Measurements from ENCODE around the gene IFNA10.
"Not testable (repeated sequence)": the region's sequence is repeated elsewhere in the genome, so short reads cannot be mapped to it uniquely, and the experiment has no call there.

The IFNA10 gene

DNA sequence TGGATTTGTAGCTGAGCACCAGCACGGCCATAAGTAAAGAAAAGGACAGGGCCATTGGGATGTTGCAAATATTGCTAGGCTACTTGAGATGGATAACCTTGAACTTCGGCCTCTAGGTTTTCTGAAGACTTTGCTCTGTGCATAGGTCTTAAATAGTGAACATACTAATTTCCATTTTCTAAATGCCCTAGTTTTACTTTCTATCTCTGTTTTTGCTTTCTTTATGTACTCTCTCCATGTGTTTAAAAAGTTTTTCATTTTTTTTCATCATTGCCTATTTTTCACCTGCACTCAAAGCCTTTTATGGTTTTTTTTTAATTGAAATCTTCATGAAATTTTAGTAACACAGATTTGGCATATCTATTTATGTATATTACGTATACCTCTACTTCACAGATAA, at the start of gene IFNA10:
IFNA10 (minus strand) TSS at position 101 of the 400 bp plus-strand sequence; CDS start at position 55, 46 bp downstream.
- DNase-seq (ENCODE audit: low read depth in 3 of 3) = not testable (repeated sequence)

DNA sequence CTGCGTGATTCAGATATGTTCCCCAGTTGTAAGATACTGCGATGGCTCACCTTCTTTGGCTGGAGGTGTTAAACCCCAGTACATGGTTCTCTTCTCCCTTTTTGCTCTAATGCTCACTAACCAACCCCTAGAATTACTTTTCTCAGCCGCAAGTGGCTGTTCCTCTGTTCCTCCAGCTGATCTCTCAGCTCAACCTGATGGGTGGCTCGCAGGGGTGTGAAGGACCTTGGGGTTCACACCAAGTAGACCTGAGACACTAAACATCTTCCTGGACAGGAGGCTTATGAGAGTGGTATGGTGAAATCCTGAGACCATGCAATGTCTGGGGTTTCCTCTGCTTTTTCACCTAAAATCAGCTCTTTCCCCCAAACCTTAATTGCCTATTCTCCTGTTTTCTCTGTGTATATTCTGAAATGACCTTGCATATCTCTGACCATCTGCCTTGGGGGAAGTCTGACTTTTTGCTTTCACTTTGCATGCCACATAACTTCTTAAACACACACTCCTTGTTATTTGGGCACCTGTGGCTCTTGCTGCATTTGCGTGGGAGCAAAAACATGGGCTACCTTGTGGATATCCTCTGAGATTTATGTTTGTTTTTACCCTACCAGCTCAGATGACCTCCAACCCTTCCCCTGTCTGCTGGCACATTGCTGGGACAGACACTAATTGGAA, 48.7 kb upstream of the IFNA10 start:
- no peak for DNase-seq (ENCODE audit: low read depth in 3 of 3)

DNA sequence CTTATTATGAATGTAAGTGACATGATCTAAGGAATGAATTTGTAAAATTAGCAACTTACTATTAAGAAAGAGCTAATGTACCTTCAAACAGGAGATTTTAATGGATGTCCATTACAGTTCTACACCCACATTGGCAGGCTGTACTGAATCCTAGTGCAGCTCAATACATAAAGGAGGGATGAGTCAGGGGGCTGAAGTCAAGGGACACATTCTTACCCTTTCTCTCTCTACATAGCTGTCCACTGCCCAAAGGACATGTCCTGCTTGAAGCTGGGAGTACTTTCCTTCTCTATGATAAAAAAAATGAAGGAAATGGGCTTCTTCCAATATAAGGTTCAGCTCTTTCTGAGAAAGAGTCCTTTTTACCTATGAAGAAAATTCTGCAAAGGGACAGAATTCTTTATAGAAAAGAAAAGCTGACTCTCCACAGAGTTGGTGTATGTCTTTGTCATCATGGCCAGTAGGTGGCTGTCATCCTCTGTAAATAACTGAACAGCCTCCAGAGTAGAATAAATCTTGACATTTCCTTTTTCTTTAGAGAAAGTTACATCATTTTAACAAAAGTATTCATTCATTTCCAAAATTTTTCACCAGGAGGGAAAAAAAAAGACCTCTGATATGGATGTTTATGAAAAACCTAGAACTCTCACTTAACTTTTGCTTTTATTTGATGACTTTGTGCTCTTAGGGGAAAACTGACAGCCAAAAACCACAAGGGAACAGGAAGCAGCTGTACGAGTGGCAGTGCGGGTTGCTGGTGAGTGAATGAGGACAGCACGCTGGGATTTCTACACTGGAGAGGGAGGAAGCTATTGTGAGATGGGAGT, 46.0 kb upstream of the IFNA10 start:
- no peak for DNase-seq (ENCODE audit: low read depth in 3 of 3)

DNA sequence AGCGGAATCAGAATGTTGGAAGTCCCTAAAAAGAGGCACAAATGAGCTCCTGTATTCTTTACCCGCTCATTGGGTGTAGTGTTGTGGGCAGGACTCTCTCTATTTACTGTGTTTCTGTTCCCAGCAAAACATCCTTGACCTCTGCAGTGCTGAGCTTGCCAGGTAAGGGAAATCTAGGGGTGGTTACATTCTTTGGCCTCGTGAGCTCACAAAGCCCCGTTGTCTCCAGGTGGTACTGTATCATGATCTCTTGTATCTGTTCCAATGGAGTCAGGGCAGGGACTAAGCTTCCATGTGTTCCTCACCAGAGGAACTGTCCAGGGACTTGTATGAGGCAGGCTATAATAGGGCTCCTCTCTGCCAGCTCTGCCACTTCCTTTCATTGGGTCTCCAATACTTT, 44.7 kb upstream of the IFNA10 start:
- no peak for DNase-seq (ENCODE audit: low read depth in 3 of 3)

DNA sequence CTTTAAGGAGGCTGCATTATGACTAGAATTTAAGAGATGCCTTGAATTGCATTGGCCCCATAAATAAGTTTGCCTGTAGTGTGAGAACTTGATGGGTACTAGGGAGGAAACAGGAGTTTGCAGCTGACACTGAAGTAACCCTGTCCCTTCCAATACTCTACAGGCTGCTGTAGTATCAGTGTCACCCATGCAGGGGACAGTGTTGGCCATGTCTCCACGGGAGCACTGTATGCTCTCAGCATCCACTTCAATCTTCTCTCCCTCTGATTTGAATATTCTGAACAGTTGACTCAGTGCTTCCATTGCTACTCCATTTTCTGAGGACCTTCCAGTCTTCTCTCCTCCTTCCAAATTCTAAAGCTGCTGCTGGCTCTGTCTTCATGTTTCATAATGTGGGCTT, 44.2 kb upstream of the IFNA10 start:
- DNase-seq (ENCODE audit: low read depth in 3 of 3) = no peak

DNA sequence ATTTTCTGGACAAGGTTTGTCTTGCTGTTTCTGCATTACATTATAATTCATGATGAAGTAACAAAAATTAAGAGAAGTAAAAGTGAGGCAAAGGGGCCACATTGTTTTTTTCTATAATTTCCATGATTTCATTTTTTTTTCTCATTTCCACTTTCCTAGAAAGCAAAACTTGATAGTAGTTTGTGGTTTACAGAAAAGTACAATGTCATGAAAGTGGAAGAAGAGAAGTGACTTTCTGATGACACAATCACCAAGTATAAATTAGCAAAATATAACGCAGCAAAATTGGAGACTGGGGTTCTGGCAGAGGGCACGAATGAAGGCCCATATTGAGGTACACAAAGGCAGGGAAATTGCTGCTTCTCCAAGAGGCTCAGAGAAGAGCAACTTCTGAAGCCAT, 37.9 kb upstream of the IFNA10 start:
- DNase-seq (ENCODE audit: low read depth in 3 of 3) = no peak

DNA sequence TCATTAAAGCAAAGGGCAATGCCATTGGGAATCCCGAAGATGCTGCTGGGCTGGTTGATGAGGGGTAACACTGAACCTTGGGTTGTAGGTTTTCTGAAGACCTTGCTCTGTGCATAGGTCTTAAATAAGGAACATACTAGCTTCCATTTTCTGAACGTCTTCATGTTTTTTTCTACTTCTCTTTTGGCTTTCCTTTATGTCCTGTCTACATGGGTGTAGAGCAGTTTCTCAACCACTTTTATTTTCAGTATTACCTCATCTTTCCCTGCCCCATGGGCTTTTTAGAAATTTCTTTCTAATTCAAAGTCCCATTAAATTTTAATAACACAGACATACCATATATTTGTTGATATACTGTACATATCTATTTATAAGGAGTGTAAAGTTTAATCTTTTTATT, 33.0 kb upstream of the IFNA10 start, which contains the start of gene IFNA14:
IFNA14 (minus strand) TSS at position 95 of the 400 bp plus-strand sequence; CDS start at position 25, 70 bp downstream.
- no peak for DNase-seq (ENCODE audit: low read depth in 3 of 3)

DNA sequence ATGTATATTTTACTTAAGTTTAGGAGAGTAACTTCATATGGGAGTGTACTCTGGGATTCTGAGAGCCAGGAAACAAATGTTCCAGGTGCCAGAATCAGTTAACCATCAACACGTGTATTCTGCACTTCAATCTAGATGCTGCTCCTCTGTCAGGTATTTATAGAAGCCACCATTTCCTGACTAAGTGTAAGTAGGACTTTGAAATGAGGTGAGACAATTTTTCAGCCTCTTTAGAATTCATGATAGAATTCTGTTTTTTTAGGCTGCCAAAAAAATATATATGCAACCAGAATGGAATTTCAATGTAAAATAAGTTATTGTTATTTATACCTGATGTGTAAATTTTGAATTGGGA, 29.4 kb upstream of the IFNA10 start:
- DNase-seq (ENCODE audit: low read depth in 3 of 3) = not testable (repeated sequence)

DNA sequence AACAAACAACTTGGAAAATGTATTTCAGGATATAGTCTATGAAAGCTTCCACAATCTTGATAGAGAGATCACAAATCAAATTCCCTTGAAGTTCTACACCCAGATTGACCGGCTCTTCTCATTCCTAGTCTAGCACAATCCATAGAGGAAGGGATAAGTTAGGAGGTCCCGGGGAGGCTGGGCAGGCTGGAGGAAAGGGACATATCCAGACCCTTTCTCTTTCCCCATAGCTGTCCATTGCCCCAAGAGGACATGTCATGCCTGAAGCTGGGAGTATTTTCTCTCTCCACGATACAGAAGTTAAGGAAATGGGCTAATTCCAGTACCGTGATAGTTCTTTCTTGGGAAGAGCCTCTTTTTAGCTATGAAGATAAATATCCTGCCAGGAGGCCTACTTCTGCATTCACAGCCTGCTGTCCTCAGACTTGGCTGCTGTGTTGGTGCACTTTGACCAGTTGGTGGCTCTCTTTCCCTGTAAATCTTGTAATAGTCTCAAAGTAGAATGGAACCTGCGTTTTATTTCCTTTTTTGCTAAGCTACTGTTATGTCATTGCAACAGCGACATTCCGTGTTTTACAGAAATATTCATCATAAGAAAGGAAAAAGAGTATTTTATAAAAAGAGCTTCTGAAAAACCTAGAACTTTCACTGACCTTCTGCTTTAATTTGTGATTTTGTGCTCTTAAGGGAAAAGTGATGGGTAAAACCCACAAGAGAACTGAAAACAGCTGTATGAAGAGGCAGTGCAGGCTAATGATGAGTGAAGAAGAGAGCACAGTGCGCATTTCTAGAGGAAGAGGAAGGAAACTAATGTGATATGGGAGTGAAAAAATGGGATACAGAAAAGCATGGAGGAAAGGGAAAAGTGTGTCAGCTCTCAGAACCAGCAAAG, 28.8 kb upstream of the IFNA10 start:
- DNase-seq (ENCODE audit: low read depth in 3 of 3) = not testable (repeated sequence)

DNA sequence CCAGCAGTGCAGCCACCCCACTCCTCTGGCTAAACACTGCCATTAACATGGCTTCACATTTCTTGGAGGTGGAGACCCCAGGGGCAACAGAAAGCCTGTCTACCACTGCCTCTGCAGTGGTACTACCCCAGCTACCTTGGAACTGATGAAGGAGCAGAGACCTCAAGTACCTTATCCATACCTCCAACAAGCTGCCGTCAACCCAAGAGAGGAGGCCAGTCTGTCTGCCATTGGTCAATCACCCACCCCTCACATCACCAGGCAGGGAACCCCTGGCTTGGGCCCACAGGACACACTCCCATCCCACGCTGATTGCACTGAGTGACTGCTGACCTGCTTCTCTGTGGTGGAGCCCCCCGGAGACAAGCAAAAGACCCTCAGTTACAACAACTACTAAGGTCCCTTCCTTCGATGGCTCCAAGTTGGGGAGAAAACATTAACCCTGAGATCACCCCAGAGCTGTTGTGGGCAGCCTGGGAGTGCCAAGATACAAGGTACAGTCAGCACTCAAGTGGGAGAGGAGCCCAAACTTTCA, 27.3 kb upstream of the IFNA10 start:
- no peak for DNase-seq (ENCODE audit: low read depth in 3 of 3)

DNA sequence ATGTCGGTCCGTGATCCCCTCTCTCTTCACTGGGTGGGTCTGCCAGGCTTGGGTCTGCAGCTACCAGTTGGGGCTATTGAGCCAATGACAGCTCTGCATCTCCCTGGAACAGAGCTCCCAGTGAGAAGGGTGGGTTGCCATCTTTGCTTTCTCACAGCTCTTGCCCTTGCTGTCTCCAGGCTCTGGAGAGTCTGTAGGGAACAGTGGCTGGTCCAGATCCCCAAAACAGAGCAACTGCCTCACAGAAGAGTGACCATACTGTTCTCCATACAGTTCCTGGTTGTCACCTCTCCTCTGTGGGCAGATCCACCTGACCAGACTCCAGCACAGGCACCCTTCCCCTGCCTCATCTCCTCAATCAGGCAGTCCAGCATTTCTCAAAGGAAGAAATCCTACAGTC, 26.3 kb upstream of the IFNA10 start:
- no peak for DNase-seq (ENCODE audit: low read depth in 3 of 3)

DNA sequence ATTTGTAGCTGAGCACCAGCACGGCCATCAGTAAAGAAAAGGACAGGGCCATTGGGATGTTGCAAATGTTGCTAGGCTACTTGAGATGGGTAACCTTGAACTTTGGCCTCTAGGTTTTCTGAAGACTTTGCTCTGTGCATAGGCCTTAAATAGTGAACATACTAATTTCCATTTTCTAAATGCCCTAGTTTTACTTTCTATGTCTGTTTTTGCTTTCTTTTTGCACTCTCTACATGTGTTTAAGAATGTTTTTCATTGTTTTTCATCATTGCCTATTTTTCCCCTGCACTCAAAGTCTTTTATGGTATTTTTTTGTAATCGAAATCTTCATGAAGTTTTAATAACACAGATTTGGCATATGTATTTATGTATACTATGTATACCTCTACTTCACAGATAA, 21.2 kb upstream of the IFNA10 start, which contains the start of gene IFNA17:
IFNA17 (minus strand) TSS at position 101 of the 400 bp plus-strand sequence; CDS start at position 52, 49 bp downstream.
- DNase-seq (ENCODE audit: low read depth in 3 of 3) = no peak

DNA sequence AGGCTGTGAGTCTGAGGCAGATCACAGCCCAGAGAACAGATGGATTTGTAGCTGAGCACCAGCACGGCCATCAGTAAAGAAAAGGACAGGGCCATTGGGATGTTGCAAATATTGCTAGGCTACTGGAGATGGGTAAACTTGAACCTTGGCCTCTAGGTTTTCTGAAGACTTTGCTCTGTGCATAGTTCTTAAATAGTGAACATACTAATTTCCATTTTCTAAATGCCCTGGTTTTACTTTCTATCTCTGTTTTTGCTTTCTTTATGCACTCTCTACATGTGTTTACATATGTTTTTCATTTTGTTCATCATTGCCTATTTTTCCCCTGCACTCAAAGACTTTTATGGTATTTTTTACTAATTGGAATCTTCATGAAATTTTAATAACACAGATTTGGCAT, 10.3 kb upstream of the IFNA10 start, which contains the start of gene IFNA16:
IFNA16 (minus strand) TSS at position 101 of the 400 bp plus-strand sequence; CDS start at position 95, 6 bp downstream.
- not testable (repeated sequence) for DNase-seq (ENCODE audit: low read depth in 3 of 3)

DNA sequence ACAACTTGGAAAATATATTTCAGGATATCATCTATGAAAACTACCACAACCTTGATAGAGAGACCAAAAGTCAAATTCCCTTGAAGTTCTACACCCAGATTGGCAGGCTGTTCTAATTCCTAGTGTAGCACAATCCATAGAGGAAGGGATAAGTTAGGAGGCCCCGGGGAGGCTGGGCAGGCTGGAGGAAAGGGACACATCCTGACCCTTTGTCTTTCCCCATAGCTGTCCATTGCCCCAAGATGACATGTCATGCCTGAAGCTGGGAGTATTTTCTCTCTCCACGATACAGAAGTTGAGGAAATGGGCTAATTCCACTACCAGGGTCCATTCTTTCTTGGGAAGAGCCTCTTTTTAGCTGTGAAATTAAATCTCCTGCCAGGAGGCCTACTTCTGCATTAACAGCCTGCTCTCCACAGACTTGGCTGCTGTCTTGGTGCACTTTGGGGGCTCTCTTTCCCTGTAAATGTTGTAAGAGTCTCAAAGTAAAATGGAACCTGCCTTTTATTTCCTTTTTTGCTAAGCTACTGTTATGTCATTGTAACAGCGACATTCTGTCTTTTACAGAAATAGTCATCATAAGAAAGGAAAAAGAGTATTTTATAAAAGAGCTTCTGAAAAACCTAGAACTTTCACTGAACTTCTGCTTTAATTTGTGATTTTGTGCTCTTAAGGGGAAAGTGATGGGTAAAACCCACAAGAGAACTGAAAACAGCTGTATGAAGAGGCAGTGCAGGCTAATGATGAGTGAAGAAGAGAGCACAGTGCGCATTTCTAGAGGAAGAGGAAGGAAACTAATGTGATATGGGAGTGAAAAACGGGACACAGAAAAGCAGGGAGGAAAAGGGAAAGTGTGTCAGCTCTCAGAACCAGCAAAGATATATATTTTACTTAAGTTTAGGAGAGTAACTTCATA, 6.7 kb upstream of the IFNA10 start:
- DNase-seq (ENCODE audit: low read depth in 3 of 3) = not testable (repeated sequence)

DNA sequence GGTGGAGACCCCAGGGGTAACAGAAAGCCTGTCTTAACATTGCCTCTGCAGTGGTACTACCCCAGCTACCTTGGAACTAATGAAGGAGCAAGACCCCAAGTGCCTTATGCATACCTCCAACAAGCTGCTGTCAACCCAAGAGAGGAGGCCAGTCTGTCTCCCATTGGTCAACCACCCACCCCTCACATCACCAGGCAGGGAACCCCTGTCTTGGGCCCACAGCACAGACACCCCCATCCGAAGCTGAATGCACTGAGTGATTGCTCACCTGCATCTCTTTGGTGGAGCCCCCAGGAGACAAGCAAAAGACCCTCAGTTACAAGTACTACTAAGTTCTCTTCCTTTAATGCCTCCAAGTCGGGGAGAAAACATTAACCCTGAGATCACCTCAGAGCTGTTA, 5.2 kb upstream of the IFNA10 start:
- not testable (repeated sequence) for DNase-seq (ENCODE audit: low read depth in 3 of 3)

DNA sequence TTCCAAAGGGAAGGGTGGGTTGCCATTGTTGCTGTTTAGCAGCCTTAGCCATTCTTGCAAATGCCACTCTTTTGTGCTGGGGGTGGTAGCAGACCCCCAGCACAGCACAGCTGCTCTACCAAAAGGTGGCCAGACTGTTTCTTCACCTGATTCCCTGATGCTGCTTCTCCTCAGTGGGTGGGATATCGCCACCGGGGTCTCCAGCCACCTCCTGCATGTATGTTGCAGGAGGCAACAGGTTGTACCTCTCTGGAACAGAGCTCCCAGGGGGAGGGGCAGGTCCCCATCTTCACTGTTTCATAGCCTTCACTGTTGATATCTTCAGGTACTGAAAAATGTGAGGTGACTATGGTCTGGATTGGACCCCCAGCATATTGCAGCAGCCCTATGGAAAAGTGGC, 3.8 kb upstream of the IFNA10 start:
- DNase-seq (ENCODE audit: low read depth in 3 of 3) = not testable (repeated sequence)

DNA sequence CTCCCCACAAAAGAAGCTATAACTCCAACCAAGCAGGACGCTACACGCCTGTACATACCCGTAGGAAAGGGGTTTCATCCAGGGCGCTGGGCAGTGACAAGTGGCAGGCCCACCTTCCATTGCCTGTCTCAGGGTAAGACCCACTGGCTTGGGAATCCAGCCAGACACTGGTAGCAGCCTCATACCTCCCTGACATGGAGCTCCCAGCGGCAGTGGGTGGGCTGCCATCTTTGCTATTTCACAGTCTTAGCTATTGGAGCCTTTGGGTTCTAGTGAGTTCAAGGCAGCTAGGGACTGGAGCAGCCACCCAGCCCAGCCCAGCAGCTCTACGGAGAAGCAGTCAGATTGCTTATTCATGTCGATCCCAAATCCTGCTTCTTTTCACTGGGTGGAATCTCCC, 3.4 kb upstream of the IFNA10 start:
- DNase-seq (ENCODE audit: low read depth in 3 of 3) = no peak

DNA sequence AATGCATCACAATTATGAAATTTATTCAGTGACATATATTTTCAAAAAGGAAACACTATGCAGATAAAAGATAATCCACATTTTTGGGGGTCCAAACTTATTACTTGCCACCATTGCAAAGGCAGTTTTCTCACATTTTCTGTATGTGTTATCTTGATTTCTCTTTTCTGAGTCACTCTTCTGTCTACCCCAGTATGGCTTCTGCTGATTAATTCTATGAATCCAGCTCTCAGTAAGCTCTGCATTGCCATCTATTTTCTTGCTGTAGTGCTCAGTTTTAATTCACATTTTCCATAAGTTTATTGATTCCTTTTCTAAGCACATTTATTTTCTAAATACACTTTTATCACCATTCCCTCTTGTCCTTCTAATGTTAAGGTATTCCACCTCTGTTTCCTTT, 1.7 kb downstream of the IFNA10 start:
- DNase-seq (ENCODE audit: low read depth in 3 of 3) = no peak

DNA sequence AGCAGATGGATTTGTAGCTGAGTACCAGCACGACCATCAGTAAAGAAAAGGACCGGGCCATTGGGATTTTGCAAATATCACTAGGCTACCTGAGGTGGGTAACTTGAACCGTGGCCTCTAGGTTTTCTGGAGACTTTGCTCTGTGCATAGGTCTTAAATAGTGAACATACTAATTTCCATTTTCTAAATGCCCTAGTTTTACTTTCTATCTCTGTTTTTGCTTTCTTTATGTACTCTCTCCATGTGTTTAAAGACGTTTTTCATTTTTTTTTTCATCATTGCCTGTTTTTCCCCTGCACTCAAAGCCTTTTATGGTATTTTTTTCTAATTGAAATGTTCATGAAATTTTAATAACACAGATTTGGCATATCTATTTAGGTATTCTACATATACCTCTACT, 4.8 kb downstream of the IFNA10 start, which contains the start of gene IFNA7:
IFNA7 (minus strand) TSS at position 101 of the 400 bp plus-strand sequence; CDS start at position 61, 40 bp downstream.
- DNase-seq (ENCODE audit: low read depth in 3 of 3) = not testable (repeated sequence)
